HCT116 (cell line): ENCODE data around the gene RAD18. TPM values are rescaled to one million over a fixed set of nuclear protein-coding genes. Genes with fewer than 3 reads are reported as not detected.

Source experiments
- ATAC-seq: fragments of 200-7000 bp; cut with Tn5 transposase; 2 replicates; pipeline ENCODE4 v1.9.1; 2020; ENCODE audit warnings: mild to moderate bottlenecking, moderate library complexity
- BruUV-seq: library from RNA; stranded (reverse); fragments of 400-500 nt; replicated peaks from 2 replicates; lab custom pipeline; 2021; lab: Mats Ljungman, UMichigan
- CTCF ChIA-PET: fragments of 300-600 bp; sonication (Branson Sonifier 250); formaldehyde crosslinking; loops from one replicate; lab custom pipeline; 2021; ENCODE audit warnings: antibody characterized with exemption; lab: Charles Lee
- POLR2A ChIA-PET: fragments of 300-600, 350-600 bp; sonication (Branson Sonifier 250); formaldehyde crosslinking; loops from one replicate; lab custom pipeline; 2021; ENCODE audit warnings: antibody characterized with exemption; lab: Charles Lee
- RAD21 ChIA-PET, 2 experiments: fragments of 300-600 bp; sonication (Branson Sonifier 250); formaldehyde crosslinking; loops; one replicate each; lab custom pipeline; 2023; ENCODE audit warnings: low total read pairs in 2 of 2; ENCODE audit not compliant: uncharacterized antibody in 2 of 2, unreplicated experiment in 2 of 2, low non-redundant PET in 1 of 2; lab: Charles Lee
- DNase-seq: peaks from one replicate; pipeline ENCODE4 v3.0.0-alpha.2; 2010; ENCODE audit warnings: low read depth, low spot score
- H2AFZ ChIP-seq: fragments of 200-600 bp; shearing (Covaris generic), sonication (generic); 2 replicates; pipeline ENCODE4 v1.6.1; 2017; ENCODE audit warnings: low read depth, mixed run types, mixed read lengths, antibody characterized with exemption, low read length; ENCODE audit not compliant: poor library complexity, severe bottlenecking
- H3K27ac ChIP-seq: 2 replicates; pipeline ENCODE4 v1.5.1; 2012; ENCODE audit warnings: low read depth, low read length
- H3K27me3 ChIP-seq: fragments of 200-600 bp; sonication (generic); 2 replicates; pipeline ENCODE4 v1.6.1; 2016; ENCODE audit warnings: mixed run types, low read length, mixed read lengths; ENCODE audit not compliant: insufficient read depth
- H3K36me3 ChIP-seq, 2 experiments: fragments of 200-500 bp in 1 of 2; fragments of 200-600 bp in 1 of 2; sonication (Bioruptor generic) in 1 of 2; sonication (generic) in 1 of 2; 2 replicates each; pipeline versions ENCODE4 v1.5.1 to v1.6.1; 2014 to 2016; ENCODE audit warnings: low read length in 2 of 2, inconsistent platforms in 1 of 2, mixed read lengths in 1 of 2, mixed run types in 1 of 2; ENCODE audit not compliant: insufficient read depth in 2 of 2, control insufficient read depth in 1 of 2
- H3K4me1 ChIP-seq, 2 experiments: fragments of 200-600 bp in 1 of 2; sonication (generic) in 1 of 2; 2 replicates each; pipeline versions ENCODE4 v1.5.1 to v1.6.1; 2012 to 2017; ENCODE audit warnings: low read length in 2 of 2, inconsistent platforms in 1 of 2, mild to moderate bottlenecking in 1 of 2, mixed read lengths in 1 of 2, mixed run types in 1 of 2, moderate library complexity in 1 of 2; ENCODE audit not compliant: insufficient read depth in 2 of 2, control insufficient read depth in 1 of 2
- H3K4me2 ChIP-seq: fragments of 200-600 bp; sonication (generic); 2 replicates; pipeline ENCODE4 v1.6.1; 2017; ENCODE audit warnings: mixed run types, low read length, mixed read lengths
- H3K4me3 ChIP-seq, 2 experiments: fragments of 200-600 bp in 1 of 2; sonication (generic) in 1 of 2; replicated peaks in 1 of 2; 2 replicates each; pipeline ENCODE4 v1.5.1; 2011 to 2016; ENCODE audit warnings: low read length in 2 of 2, control low read depth in 1 of 2, low read depth in 1 of 2, mild to moderate bottlenecking in 1 of 2, mixed read lengths in 1 of 2, mixed run types in 1 of 2
- H3K79me2 ChIP-seq: fragments of 200-600 bp; sonication (generic); 2 replicates; pipeline ENCODE4 v1.6.1; 2017; ENCODE audit warnings: mild to moderate bottlenecking, mixed run types, low read length, moderate library complexity, mixed read lengths; ENCODE audit not compliant: insufficient read depth
- H3K9ac ChIP-seq: fragments of 200-600 bp; sonication (generic); 2 replicates; pipeline ENCODE4 v1.6.1; 2016; ENCODE audit warnings: low read length, mixed read lengths
- H3K9me2 ChIP-seq: fragments of 200-600 bp; sonication (generic), shearing (Covaris generic); 2 replicates; pipeline ENCODE4 v1.6.1; 2017; ENCODE audit warnings: mixed run types, mild to moderate bottlenecking, moderate library complexity; ENCODE audit not compliant: insufficient read depth
- H3K9me3 ChIP-seq, 2 experiments: fragments of 200-500 bp in 1 of 2; fragments of 200-600 bp in 1 of 2; sonication (Bioruptor generic) in 1 of 2; sonication (generic) in 1 of 2; 2 replicates each; pipeline ENCODE4 v1.6.1; 2014 to 2017; ENCODE audit warnings: low read length in 2 of 2, mixed read lengths in 2 of 2, inconsistent platforms in 1 of 2, low read depth in 1 of 2, mild to moderate bottlenecking in 1 of 2, mixed run types in 1 of 2, moderate library complexity in 1 of 2; ENCODE audit not compliant: control insufficient read depth in 1 of 2, insufficient read depth in 1 of 2
- H4K20me1 ChIP-seq: fragments of 200-600 bp; sonication (generic), shearing (Covaris generic); 2 replicates; pipeline ENCODE4 v1.6.1; 2017; ENCODE audit warnings: mixed run types, mild to moderate bottlenecking, moderate library complexity; ENCODE audit not compliant: insufficient read depth
- ELF1 ChIP-seq: IDR thresholded peaks from 2 replicates; pipeline ENCODE4 v1.6.1; 2012; ENCODE audit warnings: low read depth, borderline replicate concordance
- EZH2 ChIP-seq: fragments of 200-600 bp; sonication (generic); IDR thresholded peaks from 2 replicates; pipeline ENCODE4 v1.6.1; 2017; ENCODE audit warnings: antibody characterized with exemption, mixed run types
- EZH2phosphoT487 ChIP-seq: fragments of 200-600 bp; IDR thresholded peaks from 2 replicates; pipeline ENCODE4 v1.6.1; 2018; ENCODE audit warnings: antibody characterized with exemption, borderline replicate concordance
- FOSL1 ChIP-seq: IDR thresholded peaks from 2 replicates; pipeline ENCODE4 v1.6.1; 2012; ENCODE audit warnings: low read depth
- JUND ChIP-seq: IDR thresholded peaks from 2 replicates; pipeline ENCODE4 v1.6.1; 2012
- POLR2A ChIP-seq: IDR thresholded peaks from 2 replicates; pipeline ENCODE4 v1.7.0; 2011; ENCODE audit warnings: borderline replicate concordance; ENCODE audit not compliant: insufficient read depth, insufficient read length; ENCODE audit errors: extremely low read depth
- RAD21 ChIP-seq: IDR thresholded peaks from 2 replicates; pipeline ENCODE4 v1.6.1; 2012; ENCODE audit warnings: low read depth, mild to moderate bottlenecking
- SRF ChIP-seq: IDR thresholded peaks from 2 replicates; pipeline ENCODE4 v1.6.1; 2012; ENCODE audit warnings: low read depth
- TCF7L2 ChIP-seq: IDR thresholded peaks from 2 replicates; pipeline ENCODE4 v1.7.0; 2011; ENCODE audit warnings: borderline replicate concordance, inconsistent platforms; ENCODE audit not compliant: insufficient read depth, insufficient read length; ENCODE audit errors: extremely low read depth
- ZFX ChIP-seq: fragments of 450-650 bp; IDR thresholded peaks from 2 replicates; pipeline ENCODE4 v1.6.1; 2017
- ZNF274 ChIP-seq: fragments of 200-500 bp; sonication (Bioruptor generic); IDR thresholded peaks from 2 replicates; pipeline ENCODE4 v1.6.1; 2014; ENCODE audit warnings: mild to moderate bottlenecking, low read depth, low read length, inconsistent platforms
- intact Hi-C: fragments of 100-400 bp; cut with micrococcal nuclease; formaldehyde crosslinking; loops from 2 replicates; pipeline ENCODE4 v1.10.0; 2022
- total RNA-seq: library from RNA; stranded (reverse); gene quantifications from one replicate; pipeline ENCODE4 v1.2.1, GENCODE V29; 2021; ENCODE audit not compliant: unreplicated experiment
- TF ChIP-seq, protein P1 (sequence below): IDR thresholded peaks from 2 replicates; pipeline ENCODE4 v1.6.1; 2012; ENCODE audit warnings: low read depth
- TF ChIP-seq, protein P2 (sequence below): IDR thresholded peaks from 2 replicates; pipeline ENCODE4 v1.6.1; 2012
- TF ChIP-seq, protein P3 (sequence below): IDR thresholded peaks from 2 replicates; pipeline ENCODE4 v1.6.1; 2011; ENCODE audit warnings: mild to moderate bottlenecking, low read length, moderate library complexity; ENCODE audit not compliant: insufficient replicate concordance; ENCODE audit errors: extremely low read depth

The RAD18 gene
- total RNA-seq, 1 experiment from 2014 or later: 28.7 TPM

DNA sequence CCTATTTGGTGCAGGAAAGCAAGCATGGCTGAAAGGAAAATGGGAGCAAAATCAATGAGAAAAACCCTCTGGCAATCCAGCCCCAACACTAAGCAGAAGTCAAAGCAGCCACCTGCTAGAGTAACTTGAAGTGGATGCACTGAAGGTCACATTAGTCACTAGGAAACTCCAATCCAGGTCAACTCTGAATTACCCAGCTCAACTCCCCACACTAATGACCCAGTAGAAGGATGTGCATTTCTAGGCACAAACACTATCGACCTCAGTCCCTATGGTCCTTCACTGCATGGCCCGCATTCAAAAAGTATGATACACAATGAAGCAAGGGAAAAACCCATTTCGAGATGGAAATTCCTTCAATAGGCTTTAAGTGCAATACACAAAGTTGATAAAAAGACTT, 80.6 kb downstream of the RAD18 start:
- Histone ChIP-seq H3K4me2 (no peak overlapping the region), H3K9me2 (no peaks in the 10 kb centered on the region), H2AFZ (no peak overlapping the region), H3K4me1 (no peaks in the 10 kb centered on the region), H3K9me3 (no peaks in the 10 kb centered on the region), H3K9ac (no peak overlapping the region), H3K36me3 (peaks cover 0 to 16% of the 10 kb centered on the region in 2 experiments; a peak in 1 of 4 replicates), H4K20me1 (no peaks in the 10 kb centered on the region), H3K27ac (no peak overlapping the region), H3K4me3 (no peak overlapping the region), H3K27me3 (no peaks in the 10 kb centered on the region), H3K79me2 (no peaks in the 10 kb centered on the region)
- intact Hi-C loops: no loop called here
- DNase-seq (no peak), ATAC-seq (no peak)
- ChIA-PET RAD21 (no interaction called here), POLR2A (no interaction called here), CTCF (no interaction called here)
- no peak for TF ChIP-seq POLR2A
- no peak for TF ChIP-seq ZNF274
- TF ChIP-seq, protein P1, sequence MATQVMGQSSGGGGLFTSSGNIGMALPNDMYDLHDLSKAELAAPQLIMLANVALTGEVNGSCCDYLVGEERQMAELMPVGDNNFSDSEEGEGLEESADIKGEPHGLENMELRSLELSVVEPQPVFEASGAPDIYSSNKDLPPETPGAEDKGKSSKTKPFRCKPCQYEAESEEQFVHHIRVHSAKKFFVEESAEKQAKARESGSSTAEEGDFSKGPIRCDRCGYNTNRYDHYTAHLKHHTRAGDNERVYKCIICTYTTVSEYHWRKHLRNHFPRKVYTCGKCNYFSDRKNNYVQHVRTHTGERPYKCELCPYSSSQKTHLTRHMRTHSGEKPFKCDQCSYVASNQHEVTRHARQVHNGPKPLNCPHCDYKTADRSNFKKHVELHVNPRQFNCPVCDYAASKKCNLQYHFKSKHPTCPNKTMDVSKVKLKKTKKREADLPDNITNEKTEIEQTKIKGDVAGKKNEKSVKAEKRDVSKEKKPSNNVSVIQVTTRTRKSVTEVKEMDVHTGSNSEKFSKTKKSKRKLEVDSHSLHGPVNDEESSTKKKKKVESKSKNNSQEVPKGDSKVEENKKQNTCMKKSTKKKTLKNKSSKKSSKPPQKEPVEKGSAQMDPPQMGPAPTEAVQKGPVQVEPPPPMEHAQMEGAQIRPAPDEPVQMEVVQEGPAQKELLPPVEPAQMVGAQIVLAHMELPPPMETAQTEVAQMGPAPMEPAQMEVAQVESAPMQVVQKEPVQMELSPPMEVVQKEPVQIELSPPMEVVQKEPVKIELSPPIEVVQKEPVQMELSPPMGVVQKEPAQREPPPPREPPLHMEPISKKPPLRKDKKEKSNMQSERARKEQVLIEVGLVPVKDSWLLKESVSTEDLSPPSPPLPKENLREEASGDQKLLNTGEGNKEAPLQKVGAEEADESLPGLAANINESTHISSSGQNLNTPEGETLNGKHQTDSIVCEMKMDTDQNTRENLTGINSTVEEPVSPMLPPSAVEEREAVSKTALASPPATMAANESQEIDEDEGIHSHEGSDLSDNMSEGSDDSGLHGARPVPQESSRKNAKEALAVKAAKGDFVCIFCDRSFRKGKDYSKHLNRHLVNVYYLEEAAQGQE: no peak
- TF ChIP-seq, protein P2, sequence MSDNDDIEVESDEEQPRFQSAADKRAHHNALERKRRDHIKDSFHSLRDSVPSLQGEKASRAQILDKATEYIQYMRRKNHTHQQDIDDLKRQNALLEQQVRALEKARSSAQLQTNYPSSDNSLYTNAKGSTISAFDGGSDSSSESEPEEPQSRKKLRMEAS: no peak
- TF ChIP-seq TCF7L2: no peak
- no TSS peak for BruUV-seq

DNA sequence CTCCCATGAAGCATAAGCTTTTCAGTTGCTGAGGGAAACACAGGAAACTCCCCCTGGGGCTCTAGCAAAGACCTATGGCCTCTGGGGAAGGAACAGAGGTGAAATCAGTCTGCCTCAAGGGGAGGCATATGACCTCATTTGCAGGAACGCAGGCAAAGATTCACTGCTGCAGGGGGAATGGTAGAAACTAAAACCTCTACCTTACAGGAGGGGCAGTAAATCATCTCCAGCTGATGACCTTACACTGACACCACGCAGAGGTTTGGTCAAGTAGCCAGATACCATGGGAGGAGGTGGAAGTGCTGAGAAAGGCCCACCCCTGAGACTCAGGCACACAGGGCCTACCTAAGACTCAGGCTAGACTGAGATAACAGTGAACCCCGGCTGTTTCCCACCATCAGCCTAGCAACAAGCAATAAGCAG, 81.1 kb downstream of the RAD18 start:
- H3K36me3 ChIP-seq: peaks cover 0 to 16% of the 10 kb centered on the region in 2 experiments; a peak in 1 of 4 replicates
- BruUV-seq: no TSS peak
- TF ChIP-seq EZH2 (no peak), EZH2phosphoT487 (no peak), TCF7L2 (no peak), POLR2A (no peak), FOSL1 (no peak), ZFX (no peak), SRF (no peak), ELF1 (no peak), RAD21 (no peak), ZNF274 (no peak), JUND (no peak)
- TF ChIP-seq, protein P2: no peak
- TF ChIP-seq, protein P3, sequence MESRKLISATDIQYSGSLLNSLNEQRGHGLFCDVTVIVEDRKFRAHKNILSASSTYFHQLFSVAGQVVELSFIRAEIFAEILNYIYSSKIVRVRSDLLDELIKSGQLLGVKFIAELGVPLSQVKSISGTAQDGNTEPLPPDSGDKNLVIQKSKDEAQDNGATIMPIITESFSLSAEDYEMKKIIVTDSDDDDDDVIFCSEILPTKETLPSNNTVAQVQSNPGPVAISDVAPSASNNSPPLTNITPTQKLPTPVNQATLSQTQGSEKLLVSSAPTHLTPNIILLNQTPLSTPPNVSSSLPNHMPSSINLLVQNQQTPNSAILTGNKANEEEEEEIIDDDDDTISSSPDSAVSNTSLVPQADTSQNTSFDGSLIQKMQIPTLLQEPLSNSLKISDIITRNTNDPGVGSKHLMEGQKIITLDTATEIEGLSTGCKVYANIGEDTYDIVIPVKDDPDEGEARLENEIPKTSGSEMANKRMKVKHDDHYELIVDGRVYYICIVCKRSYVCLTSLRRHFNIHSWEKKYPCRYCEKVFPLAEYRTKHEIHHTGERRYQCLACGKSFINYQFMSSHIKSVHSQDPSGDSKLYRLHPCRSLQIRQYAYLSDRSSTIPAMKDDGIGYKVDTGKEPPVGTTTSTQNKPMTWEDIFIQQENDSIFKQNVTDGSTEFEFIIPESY: no peak

More for the DNA sequence above, 81.1 kb downstream of the RAD18 start:
- RAD21 ChIA-PET: no interaction called here
- Histone ChIP-seq H3K9me3 (no peaks in the 10 kb centered on the region), H3K79me2 (no peaks in the 10 kb centered on the region), H3K9me2 (no peaks in the 10 kb centered on the region), H3K4me2 (no peak overlapping the region), H3K27ac (no peak overlapping the region), H2AFZ (no peak overlapping the region), H3K4me1 (no peaks in the 10 kb centered on the region), H3K9ac (no peak overlapping the region), H3K4me3 (no peak overlapping the region), H3K27me3 (no peaks in the 10 kb centered on the region), H4K20me1 (no peaks in the 10 kb centered on the region)
- no peak for DNase-seq
- POLR2A ChIA-PET: no interaction called here
- CTCF ChIA-PET: no interaction called here
- intact Hi-C loops: no loop called here
- no peak for ATAC-seq
